Measurements from ENCODE around the gene TMEM184A.

The TMEM184A gene

DNA sequence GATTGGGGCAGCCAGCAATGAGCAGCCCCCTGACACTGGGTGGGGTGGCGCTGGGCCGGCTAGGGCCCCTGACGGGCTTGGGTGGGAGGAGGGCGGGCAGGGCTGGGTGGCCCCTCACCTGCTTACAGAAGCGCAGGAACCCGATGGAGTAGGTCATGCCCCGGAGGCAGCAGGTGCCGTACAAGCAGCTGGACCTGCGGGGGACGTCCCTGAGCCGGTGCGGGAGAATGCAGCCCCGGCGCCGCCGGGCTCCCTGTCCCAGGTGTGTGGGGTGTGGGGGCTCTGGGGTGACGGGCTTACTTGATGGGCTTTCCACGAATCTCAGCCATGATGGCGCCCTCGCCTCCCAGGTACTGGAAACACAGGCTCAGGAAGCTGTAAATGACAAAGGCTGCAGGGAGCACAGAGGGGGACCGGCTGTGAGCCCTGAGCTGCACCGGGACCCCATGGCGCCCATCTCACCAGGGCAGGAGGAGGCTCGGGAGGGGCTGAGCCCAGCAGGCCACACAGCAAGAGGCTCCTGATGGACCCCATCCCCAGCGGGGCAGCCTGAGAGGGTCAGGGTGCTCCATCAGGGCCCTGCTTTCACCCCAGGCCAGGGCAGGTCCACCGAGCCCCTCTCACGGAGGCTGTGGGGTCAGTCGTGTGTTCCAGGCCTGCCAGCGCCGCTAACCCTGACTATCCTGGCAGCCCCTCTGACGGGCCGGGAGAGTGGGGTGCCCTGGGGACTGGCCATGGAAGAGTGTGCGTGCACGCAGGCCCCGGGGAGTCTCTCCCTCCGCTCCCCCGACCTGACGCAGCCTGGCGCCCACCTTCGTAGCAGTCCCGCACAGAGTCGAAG lies 5.8 kb downstream of the TMEM184A start:
- no peak for DNase-seq

DNA sequence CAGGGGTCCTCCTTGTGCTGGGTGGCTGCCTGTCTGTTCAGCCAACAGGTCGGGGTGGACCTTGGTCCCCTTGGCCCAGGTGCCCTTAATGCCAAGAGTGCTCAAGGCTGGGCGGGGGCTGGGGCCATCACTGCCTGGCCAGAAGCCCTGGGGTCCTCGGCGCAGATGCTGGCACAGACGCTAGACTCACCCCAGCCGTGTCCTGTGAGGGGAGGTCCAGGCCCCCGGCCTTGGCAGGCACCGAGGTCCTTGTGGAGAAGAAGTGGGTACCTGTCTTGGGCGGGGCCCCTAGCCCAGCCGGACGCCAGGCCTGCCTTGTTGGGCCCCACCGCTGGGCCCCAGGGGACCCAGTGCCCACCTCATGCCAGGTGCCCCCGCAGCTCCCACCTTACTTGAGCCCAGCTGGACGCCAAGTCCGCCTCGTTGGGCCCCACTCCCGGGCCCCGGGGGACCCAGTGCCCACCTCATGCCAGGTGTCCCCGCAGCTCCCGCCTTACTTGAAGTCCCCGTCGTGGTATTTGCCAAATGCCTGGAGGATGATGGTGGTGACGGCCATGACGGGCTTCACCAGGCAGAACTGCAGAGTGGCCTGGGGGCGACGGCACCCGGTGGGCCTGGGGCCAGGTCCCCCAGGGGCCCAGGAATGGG lies 6.5 kb downstream of the TMEM184A start:
- no peak for DNase-seq

DNA sequence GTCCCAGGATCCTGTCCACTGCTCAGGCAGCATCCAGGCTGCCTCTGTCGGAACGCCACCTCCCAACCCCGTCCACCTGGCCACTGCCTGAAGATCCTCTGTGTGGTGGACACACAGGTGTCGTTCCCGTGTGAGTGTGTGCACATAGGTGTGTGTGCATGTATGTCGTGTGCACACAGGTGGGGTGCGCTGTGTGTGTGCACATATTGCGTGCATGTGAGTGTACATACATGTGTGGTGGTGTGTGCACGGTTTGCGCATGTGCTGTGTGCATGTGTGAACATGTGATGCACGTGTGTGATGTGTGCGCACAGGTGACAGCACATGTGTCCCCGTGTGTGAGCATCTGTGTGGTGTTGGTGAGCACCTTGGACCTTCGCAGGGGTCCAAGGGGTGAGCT lies 7.1 kb downstream of the TMEM184A start:
- no peak for DNase-seq

DNA sequence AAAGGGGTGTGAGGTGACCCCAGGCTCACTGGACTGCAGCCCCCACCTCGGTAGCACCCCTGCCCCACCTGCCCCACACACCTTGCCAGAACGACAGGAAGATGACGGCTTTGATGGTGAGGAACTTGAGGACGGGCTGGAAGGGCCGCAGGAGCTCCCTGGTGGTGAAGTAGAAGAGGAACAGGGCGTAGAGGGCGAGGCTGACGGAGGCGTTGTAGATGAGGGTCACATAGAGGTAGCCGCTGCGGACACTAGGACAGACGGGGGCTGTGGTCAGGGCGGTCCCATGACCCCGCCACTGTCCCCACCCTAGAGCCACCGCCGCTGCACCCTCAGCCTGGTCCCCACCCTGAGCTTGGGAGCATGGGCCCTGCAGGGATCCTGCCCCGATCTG lies 7.6 kb downstream of the TMEM184A start:
- DNase-seq: no peak

DNA sequence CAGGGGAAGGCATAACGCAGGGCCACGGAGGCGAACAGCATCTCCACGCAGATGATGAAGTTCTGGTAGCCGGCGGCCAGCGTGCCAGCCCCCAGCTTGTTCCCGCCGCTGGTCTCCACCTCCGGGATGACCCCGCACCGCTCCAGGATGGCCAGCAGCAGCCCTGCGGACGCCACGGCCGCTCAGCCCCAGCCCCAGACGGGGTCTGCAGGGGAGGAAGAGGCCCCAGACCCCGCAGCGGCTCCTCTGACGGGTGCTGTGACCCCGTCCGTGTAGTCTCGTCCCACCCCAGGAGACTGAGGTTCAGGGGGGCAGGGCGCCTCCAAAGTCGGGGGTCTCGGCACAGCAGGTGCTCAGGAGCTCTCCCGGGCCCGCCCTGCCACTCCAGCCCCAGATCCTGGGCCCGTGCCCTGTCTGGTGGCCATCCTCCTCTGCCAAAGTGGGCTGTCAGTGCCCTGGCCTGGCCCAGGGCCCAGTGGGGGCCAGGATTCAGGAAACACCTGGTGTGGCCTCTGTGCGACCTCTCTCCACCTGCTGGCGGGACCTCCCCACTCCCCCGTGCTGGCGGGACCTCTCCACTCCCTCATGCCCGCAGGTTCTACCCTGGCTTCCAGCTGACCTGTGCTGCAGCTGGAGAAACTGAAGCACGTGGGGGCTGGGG lies 8.1 kb downstream of the TMEM184A start:
- no peak for DNase-seq

DNA sequence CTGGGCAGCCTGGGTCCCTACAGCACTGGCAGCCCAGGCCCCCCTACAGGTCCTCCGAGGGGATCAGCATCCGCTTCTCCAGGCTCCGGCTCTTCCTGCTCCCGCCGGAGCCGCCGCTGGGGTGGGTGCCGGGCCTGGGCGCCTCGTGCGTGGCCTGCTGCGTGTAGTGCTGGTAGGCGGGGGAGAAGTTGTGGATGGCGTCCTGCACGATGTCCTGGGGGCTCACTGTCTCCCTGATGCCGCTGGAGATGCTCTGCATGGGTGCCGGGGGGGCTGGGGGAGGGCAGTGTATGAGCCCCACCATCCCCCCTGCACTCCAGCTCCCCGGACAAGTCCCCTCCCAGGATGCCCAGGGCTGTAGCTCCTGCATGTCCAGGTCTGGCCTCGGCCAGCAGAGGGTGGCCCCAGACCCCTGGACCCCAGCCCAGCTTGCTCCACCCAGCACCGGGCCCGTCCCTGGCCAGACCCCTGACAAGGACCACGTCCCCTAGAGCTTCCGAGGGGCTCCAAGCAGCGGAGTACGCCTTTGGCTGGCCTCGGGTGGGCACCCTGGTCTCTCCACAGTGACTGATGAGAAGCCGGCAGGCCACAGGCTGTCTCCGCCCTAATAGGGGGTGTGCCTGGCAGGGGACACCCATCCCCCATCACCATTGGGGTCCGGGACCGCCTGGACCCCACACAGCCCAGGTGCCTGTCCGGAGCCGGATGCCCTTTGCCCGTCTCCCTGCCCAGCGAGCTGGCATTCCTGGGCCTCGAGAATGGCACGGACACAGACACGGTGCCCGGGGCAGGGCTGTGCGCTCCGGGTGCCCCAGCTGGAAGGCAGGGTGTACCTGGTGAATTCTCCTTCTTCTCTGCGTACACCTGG lies 8.9 kb downstream of the TMEM184A start:
- no peak for DNase-seq

DNA sequence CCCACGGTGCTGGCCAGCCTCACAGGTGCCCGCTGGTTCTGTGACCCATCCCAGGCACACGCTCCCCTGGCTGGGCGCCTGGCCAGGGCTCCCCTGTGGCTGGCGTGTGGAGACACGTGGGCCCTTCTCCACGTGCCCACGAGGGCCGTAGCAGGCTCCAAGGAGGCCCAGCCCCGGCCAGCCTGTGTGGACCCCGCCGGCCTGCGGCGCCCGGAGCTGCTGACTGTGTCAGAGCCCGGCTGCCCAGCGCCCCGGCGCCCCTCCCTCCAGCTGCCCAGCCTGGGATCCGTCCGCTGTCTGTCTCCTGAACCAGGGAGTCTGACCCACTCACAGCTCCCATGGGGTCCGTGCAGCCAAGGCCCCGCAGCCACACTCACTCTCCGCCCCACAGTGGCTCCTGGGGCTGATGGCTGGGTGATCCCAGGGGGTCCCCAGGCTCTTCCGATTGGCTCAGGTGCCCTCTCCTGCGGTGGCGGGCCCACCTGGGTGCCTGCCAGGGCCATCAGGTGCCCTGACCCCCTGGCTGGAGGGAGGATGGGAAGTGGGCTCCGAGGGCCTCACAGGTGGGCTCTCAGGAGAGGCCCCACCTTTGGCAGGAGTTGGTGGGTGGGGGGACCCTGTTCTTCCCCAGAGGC lies 9.6 kb downstream of the TMEM184A start:
- DNase-seq: no peak

DNA sequence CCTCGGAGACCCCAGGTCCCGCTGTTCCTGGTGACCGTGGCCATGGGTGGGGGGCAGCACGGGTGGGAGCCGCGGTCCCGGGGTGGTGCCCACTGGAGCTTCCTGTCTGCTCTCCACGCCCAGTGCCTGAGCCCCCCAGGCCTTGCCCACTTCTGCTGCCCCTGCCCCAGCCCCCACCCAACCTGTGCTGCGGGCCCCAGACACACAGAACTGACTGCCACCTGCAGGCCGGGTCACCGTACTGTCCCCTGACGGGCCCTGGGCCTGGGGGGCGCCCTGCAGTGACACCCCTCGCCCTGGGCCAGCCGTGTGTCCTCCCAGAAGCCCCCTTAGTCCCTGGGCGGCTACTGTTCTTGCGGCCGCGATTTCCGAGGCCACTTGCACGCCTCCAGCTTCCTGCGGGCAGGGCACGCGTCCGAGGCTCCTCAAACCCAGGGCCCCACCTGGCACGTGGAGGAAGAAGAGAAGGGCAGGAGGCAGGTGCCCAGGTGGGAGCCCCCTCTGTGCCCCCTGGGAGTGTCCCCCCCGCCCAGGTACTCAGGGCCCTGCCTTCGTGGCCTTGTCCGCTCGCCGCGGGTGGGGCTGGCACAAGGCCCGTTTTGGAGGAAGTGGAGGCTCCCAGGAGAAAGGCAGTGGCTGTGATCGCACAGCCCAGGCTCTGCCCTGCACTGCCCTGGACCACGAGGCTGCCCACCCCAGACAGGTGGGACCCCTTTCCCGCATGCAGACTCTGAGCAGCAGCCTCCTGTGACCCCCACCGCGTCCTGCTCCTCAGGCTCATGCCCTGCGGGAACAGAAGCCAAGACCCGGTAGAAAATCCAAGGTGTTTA lies 10.4 kb downstream of the TMEM184A start:
- DNase-seq: no peak

DNA sequence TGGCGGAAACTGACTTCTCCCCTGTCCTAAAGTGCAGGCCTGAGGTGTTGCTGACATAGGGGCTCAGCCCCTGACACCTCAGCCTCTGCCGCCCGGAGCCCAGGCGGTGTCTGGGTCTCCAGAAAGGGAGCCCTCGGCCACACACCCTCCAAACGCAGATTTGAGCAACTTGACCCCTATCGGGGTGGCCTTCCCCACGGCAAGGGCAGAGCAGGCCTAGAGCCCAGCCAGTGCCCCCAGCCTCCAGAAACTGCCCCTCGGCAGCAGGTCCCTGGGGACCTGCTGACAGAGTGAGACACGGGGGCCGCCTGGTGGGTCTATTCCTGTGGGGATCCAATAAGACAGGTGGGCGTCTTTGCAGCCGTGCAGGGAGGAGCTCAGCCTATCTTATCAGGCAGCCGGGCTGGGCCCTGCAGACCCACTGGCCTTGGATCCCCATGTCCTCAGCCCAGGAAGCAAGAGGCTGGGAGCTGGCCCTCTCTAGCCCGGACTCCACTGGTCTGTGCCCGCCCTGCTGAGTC lies 11.0 kb downstream of the TMEM184A start:
- no peak for DNase-seq

DNA sequence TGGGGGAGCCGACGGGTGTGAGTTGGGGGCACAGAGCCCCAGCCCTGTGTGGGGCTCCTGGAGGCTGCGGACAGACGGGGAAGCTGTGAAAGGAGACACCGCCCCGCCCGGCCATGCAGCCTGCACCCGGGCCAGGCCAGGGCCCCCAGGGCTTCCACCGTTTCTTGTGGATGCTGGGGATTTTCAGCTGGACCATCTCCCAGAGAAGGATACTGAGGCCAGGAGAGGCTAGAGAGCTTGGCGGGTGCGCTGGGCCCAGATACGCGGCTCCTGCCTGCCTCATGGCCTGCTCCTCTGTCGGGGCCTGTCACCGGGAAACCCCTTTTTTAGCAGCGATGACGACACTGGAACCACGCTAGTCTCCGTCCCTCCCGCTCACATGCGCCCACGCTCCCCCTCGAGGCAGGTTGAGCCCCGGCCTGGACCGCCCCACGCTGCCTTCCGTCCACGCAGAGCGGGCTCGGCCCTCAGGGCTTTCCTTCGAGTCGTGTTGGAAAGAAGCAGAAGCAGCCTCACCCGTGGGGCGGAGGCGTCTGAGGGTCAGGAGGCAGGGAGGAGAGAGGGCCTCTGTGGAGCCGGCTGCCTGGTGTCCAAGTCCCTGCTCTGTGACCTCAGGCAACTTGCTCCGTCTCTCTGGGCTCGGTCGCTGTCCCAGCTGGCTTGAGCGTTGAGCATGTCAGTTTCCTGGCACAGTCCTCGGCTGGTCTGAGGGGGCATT lies 11.7 kb downstream of the TMEM184A start:
- no peak for DNase-seq

DNA sequence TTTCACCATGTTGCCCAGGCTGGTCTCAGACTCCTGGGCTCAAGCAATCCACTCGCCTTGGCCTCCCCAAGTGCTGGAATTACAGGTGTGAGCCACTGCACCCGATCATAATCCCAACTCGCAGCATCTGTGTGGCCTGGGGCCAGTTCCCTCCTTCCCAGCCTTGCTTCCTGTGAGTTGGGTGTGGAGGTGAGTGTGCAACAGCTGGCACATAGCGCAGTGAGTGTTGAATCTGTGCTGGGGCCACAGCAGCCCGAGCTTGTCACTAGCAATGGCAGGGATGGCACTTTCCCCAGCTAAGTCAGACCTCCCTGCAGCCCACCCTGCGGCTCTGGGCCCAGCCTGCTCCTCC lies 12.2 kb downstream of the TMEM184A start:
- DNase-seq: no peak

DNA sequence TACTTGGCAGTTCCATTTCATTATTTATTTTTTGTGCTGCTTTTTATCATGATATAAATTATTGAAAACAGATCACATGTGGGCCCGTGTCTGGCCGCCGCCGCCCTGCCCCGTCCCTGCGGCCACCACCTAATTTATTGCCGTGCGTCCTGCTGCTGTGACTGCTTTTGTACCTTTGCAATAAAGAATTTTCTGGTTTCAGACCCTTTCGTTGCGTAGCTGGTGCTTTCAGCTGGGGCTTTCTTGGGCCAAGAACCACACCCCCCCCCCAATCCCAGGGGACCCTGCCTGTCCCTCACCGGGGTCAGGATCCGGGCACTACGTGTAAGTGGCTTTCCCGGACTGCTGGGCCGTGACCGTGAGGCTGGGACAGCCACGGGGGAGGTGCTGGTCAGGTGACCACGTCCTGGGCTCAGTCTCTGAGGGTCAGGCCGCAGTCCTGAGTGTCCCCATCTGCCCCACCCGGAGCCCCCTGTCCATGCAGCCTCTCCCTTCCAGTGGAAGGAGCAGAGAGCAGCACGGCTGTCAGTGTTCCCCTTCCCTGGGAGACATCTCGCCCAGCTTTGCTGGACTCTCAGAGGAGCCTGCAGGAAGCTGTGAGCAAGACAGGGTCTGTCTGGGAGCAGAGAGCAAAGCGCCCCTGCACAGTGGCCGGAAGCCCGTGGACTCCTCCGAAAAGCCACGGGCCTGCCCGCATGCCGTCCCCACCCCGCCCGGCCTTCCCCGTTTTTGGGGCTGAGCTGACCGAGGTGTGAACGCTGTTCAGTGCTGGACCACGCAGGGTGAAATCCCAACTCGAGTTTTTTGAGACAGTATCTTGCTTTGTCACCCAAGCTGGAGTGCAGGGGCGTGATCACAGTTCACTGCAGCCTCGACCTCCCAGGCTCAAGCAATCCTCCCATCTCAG lies 12.9 kb downstream of the TMEM184A start:
- DNase-seq: no peak

DNA sequence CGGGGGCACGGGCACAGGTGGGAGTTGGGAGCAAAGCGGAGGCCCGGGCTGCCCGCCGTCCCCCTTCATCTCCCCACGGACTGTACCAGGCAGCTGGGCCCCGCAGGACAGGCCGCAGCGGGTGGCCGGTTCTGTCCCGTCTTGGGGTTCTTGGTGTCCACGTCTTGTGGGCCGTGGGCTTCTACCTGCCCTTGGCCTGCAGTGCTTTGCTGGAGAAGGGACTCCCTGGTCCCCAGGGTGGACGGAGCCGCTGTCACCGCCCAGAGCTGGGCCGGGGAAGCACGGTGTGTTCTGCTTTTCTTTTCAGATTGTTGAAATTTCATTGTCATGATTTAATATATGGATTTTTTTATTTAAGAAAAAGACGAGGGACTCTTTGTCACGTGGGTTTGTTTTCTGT lies 13.7 kb downstream of the TMEM184A start:
- DNase-seq: no peak

DNA sequence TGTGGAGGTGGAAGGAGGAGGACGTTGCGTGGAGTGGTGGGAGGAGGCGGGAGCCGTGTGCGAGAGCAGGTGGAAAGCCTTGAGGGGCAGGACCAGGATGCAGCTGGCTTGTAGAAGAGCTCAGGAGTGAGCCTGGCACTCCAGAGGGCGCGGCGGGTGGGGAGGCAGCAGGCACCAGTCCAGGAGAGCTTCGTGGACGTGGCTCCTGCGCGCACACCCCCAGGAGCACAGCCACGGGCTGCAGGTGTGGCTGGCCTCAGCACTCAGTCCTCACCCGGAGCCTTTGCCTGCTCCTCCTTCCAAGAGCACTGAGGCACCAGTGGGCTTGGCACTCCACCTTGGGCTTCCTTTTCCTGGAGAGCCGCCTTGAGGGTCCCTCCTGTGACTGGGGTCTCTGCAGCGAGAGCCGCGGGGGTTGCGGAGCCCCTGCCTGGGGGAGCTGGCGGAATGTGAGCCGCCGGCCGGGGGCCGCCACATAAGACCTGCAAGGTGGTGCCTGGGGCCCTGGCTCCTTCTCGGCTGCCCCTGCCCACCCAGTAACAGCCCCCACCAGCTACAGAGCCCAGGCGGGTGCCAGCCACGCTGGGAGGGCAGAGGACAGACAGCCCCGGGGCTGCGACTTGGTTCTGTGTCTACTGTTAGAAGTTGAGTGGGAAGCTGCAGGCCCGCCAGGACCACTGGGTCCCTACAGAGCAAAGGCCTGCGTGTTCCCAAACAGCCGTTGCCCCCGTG lies 14.4 kb downstream of the TMEM184A start:
- DNase-seq: no peak

DNA sequence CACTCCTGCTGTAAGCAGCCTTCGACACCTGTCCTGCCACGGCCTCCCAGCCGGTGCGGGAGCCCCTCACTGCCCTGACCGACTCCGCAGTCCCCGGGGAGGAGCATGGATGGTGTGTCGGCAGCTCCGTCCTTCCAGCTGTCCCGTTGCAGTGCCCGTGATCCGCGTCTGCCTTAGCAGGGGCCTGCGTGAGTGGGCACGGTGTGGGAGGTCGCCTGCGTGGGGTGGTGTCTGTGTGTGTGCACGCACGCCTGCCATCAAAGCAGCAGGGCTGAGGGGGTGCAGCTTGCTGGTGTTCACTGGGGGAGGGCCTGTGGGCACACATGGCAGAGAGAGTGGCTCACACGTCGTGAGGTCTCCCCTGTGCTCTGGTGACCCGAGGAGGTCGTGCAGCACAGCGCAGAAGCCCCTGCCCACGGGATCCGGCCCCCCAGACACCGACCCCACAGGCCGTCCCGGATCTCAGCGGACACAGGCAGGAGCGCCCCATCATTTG lies 15.2 kb downstream of the TMEM184A start:
- no peak for DNase-seq

DNA sequence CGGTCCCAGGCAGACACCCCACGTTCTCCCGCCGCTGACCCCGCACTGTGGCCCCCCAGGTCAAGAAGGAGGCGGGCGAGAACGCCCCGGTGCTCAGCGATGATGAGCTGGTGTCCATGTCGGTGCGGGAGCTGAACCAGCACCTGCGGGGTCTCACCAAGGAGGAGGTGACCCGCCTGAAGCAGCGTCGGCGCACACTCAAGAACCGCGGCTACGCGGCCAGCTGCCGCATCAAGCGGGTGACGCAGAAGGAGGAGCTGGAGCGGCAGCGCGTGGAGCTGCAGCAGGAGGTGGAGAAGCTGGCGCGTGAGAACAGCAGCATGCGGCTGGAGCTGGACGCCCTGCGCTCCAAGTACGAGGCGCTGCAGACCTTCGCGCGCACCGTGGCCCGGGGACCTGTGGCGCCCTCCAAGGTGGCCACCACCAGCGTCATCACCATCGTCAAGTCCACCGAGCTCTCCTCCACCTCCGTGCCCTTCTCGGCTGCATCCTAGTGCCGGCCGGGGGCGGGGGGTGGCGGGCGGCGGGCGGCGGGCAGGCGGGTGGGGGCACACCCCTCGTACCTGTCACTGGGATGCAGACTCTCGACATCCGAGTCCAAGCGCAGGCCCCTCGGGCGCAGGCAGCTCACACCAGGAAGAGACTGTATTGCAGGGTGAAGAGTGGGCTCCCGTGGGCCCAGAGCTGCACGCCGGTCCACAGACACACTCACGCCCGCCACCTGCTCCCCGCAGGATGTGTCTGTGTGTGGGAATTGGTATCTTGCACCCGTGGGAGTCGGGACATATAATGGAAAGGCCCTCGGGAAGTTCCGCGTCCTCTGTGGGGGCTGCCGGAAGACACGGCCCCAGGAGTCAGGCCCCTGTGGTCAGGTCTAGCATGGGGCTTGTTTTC lies 15.9 kb downstream of the TMEM184A start:
- DNase-seq: no peak

DNA sequence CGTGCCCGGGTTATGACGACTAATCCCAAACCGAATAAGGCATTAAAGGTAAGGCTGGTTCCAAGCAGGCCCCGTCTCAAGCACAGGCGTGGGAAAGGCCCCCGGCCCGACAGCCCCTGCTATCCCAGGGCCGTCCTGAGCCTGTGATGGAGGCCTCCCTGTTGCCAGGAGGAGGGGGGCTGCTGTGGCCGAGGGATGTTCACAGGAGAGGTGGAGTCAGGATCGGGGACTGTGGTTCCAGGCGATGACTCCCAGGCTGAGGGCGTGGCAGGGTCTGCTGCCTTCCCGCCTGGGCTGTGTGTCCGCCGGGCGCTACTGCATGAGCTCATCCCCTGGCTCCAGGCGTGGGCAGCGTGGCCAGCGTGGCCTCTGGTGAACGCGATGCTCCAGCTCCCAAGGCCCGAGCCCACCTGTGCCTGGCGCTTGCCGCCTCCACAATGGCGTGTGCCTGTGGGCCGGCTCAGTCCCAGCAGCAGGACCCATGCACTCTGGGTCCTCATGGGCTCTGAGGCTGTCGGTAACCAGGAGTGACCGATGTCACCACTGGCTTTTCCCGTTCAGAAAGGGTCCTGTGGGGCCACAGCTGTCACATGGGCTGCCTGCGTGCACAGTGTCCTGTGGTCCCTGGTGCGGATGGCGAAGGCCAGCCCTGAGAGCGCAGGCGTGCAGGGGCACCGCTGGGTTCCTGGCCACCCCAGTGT lies 16.7 kb downstream of the TMEM184A start:
- no peak for DNase-seq

All from CD4-positive, alpha-beta T cell treated with Interferon gamma for 1 hour (primary cell).